T47D (cell line): ENCODE results near the gene DEPDC5.
A peak's percentile ranks its signal among the peaks of the same experiment; 100 is the strongest.

Source experiments
- DNase-seq, 2 experiments: peaks; one replicate each; pipeline versions ENCODE4 v3.0.0 to v3.0.0-alpha.2; 2011 to 2012; ENCODE audit warnings: low read depth in 1 of 2, low spot score in 1 of 2
- JUND ChIP-seq: IDR thresholded peaks from 2 replicates; pipeline ENCODE4 v1.6.1; 2012; ENCODE audit warnings: low read depth
- in situ Hi-C: cut with HindIII; loops from 2 replicates; pipeline ENCODE4 v1.10.0; 2016; ENCODE audit warnings: low sequenced_read_pairs, low pct_unique_long_range_greater_than_20kb

Gene DEPDC5

GRCh38 chr22:31852691-31853421, 99.0 kb downstream of the DEPDC5 start:
- in situ Hi-C loops = no loop called here
- DNase-seq = no peak
- no peak for TF ChIP-seq JUND

DNA sequence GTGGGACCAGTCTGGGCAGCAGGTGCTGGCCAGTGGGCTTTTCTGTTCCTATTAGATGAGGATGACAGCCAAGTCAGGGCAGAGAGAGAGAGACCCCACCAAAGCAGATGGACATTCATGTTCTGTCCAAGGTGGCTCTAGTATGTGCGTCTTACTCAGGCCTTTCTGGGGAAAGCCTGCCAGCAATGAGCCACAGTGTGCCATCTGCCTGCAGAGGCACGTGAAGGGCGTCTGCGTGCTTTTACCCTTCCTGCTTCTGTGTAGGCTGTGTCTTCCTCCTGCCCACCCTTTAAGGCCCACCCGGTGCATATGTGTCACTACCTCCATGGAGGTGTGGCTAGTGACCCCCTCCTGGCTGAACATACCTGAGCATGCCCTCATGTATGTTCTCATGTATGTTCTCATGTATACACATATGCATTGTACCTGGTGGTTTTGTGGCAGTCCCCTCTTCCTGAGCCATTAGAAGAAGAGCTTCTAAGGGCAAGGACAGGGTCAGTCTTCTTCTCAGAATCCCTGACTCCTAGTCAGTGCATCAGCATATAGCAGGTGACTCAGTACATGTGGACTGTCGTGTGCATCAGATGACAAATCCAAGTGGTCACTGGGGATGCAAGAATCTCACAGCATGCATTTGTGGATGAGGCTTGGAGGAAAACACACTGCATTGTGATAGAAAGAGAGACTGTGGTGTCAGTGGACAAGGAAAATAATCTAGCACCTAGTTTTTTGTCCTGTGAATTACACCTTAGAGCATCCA, 100.1 kb downstream of the DEPDC5 start:
- DNase-seq = no peak
- no peak for TF ChIP-seq JUND
- in situ Hi-C loops = no loop called here

GRCh38 chr22:31857247-31857646, 103.4 kb downstream of the DEPDC5 start:
- no peak for DNase-seq
- no peak for TF ChIP-seq JUND
- in situ Hi-C loops = no loop called here

GRCh38 chr22:31861226-31861840, 107.5 kb downstream of the DEPDC5 start:
- TF ChIP-seq JUND = no peak
- in situ Hi-C loops = no loop called here
- DNase-seq = no peak

GRCh38 chr22:31866918-31867317, 113.1 kb downstream of the DEPDC5 start:
- no peak for DNase-seq
- TF ChIP-seq JUND = no peak
- in situ Hi-C loops = no loop called here

DNA sequence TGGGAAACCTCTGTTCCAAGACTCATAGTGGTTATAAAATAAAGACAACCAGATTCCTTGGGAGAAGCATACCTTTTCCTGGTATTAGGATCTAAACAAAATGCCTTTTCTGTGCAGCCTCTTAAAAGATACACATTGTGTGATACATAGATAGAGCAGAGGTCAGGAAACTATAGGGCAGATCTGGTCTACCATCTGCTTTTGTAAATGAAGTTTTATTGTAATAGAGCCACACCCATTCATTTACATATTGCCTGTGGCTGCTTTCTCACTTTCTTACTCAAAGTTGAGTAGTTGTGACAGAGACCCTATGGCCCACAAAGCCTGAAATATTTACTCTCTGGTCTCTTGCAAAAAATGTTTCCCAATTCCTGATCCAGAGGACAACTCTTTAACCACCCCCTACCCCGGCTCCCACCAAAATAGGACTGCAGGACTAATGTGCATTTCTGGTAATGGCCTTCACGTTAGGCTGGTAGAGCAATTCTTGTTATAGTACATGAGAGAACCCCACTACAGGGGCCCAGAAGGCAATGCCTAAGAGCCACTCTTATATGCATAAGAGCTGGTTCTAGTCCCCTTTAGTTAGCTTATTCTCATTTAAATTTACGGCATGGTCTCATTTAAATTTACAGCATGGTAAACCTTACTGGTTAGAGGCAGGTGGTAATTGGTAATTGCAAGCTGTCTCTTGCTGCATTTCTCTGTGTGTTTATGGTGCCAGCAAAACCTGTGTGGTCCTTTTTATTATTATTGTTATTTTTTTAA, 113.8 kb downstream of the DEPDC5 start:
- no peak for TF ChIP-seq JUND
- in situ Hi-C loops = no loop called here
- DNase-seq = no peak

DNA sequence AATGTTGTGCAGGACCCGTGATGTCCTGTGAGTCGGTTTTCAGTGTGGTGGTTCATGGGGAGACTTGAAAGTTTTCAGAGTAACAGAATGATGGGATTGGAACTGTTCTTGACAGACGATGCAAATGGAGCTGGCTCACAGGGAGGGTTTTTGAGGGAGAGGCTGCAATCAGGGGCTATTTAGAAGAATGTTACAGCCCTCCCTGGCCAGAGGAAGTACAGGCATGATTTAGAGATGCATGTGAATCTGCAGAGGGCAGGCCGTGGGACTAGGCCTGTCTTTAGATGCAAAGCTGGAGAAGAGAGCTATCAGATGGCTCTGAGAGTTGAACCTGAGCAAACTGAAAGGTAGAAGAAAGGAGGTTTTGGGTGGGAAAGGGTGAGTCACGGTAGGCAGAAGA, 115.9 kb downstream of the DEPDC5 start:
- DNase-seq = no peak
- in situ Hi-C loops = no loop called here
- no peak for TF ChIP-seq JUND

GRCh38 chr22:31870890-31871289, 117.1 kb downstream of the DEPDC5 start:
- in situ Hi-C loops = no loop called here
- peak in 1 of 2 experiments; percentile 42 for DNase-seq
- no peak for TF ChIP-seq JUND

- DNase-seq = no peak
- TF ChIP-seq JUND = no peak
- in situ Hi-C loops = no loop called here
Measured at GRCh38 chr22:31871480-31871879, 117.7 kb downstream of the DEPDC5 start.

- DNase-seq = no peak
- no peak for TF ChIP-seq JUND
- in situ Hi-C loops = no loop called here
Measured at GRCh38 chr22:31872209-31872608, 118.4 kb downstream of the DEPDC5 start.

- in situ Hi-C loops = no loop called here
- no peak for TF ChIP-seq JUND
- DNase-seq = peak in 1 of 2 experiments; percentile 65
Measured at GRCh38 chr22:31874821-31875220, 121.0 kb downstream of the DEPDC5 start.

DNA sequence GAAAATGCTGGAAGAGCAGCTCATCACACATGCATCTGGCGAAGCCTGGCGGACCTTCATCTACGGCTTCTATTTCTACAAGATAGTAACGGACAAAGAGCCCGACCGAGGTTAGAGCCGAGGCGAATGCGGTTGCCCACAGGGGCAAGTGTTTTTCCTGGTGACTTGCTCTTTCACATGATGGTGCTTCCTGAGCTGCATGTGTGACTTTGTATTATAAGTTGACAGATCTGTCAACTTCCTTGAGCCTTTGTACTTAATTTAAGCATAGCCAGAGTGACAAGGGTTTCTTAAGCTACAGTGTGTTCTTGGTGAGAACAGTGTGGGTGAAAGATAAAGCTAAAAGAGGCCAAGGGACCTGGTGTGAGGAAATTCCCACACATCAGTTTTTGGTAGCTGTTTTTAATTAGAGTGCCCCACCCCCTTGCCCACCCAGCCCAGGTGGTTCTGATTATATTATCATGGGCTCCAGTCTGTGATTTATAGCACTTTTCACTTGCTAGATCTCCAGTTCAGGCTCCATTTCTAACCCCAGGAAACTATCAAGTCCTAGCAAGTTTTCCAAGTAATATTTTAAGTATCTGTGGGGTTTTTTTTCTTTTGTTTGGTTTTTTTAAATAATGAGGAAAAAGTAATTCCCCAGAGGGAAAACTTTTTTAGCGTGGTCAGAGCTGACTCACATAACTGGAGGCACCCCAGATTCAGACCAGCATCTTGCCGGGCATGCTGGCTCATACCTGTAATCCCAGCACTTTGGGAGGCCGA, 122.5 kb downstream of the DEPDC5 start:
- DNase-seq = no peak
- TF ChIP-seq JUND = no peak
- in situ Hi-C loops = no loop called here
